ENCODE data around the gene LRP6. TPM values are rescaled to one million over a fixed set of nuclear protein-coding genes. Genes with fewer than 3 reads are reported as not detected.
A peak's percentile ranks its signal among the peaks of the same experiment; 100 is the strongest.

LRP6 gene
- total and polyA plus RNA-seq, 3 experiments from 2014 or later, result 0.12 to 2.4 (median 0.94) TPM

GRCh38 chr12:12217018-12217359 is 49.9 kb downstream of the LRP6 start:
- no peak overlapping the region for H3K4me3 ChIP-seq (ENCODE audit: low read length)
- H3K36me3 Mint-ChIP-seq, result no peaks in the 10 kb centered on the region
- POLR2A ChIA-PET, result no interaction called here

GRCh38 chr12:12216349-12217017 is 50.4 kb downstream of the LRP6 start:
- no peaks in the 10 kb centered on the region for H3K36me3 Mint-ChIP-seq
- peaks cover 0 to 2% (median 0%) of the 10 kb centered on the region in 5 donors for H3K9me3 Mint-ChIP-seq
- H3K27me3 ChIP-seq (ENCODE audit: insufficient read depth, low read length, poor library complexity, severe bottlenecking), result peaks cover 7% of the 10 kb centered on the region
- DNase-seq, result no peak
- no peaks in the 10 kb centered on the region for H3K9me3 ChIP-seq (ENCODE audit: low read length)
- ChIA-PET POLR2A (no interaction called here), CTCF (no interaction called here)
- no peak overlapping the region for H3K4me3 Mint-ChIP-seq
- H3K4me3 ChIP-seq (ENCODE audit: low read length), result no peak overlapping the region
- peaks cover 0 to under 1% (median under 1%) of the 10 kb centered on the region in 3 donors for H3K4me1 Mint-ChIP-seq
- H3K27me3 Mint-ChIP-seq, result peaks cover 37 to 62% of the 10 kb centered on the region in 2 donors
- no peaks in the 10 kb centered on the region for H3K36me3 ChIP-seq (ENCODE audit: insufficient read depth, low read length)
- no peaks in the 10 kb centered on the region for H3K4me1 ChIP-seq (ENCODE audit: insufficient read depth, low read length)
- peak overlapping the region; percentile 33 for H3K27ac ChIP-seq (ENCODE audit: low read depth, low read length)
- H3K27ac Mint-ChIP-seq, result no peak overlapping the region

More at GRCh38 chr12:12217018-12217359, 49.9 kb downstream of the LRP6 start:
- peaks cover 0 to 2% (median 0%) of the 10 kb centered on the region in 5 donors for H3K9me3 Mint-ChIP-seq
- peaks cover 7% of the 10 kb centered on the region for H3K27me3 ChIP-seq (ENCODE audit: insufficient read depth, low read length, poor library complexity, severe bottlenecking)
- H3K27me3 Mint-ChIP-seq, result peaks cover 34 to 67% of the 10 kb centered on the region in 2 donors
- peak overlapping the region; percentile 33 for H3K27ac ChIP-seq (ENCODE audit: low read depth, low read length)
- H3K36me3 ChIP-seq (ENCODE audit: insufficient read depth, low read length), result no peaks in the 10 kb centered on the region
- no peak overlapping the region for H3K27ac Mint-ChIP-seq
- no peak for DNase-seq
- H3K4me1 ChIP-seq (ENCODE audit: insufficient read depth, low read length), result no peaks in the 10 kb centered on the region
- H3K4me1 Mint-ChIP-seq, result no peaks in the 10 kb centered on the region
- H3K4me3 Mint-ChIP-seq, result no peak overlapping the region
- H3K9me3 ChIP-seq (ENCODE audit: low read length), result no peaks in the 10 kb centered on the region
- CTCF ChIA-PET, result no interaction called here

- Mint-ChIP-seq H3K4me1 (peaks cover 14 to 18% (median 15%) of the 10 kb centered on the region in 3 donors), H3K27ac (no peak overlapping the region), H3K27me3 (peaks cover 28 to 52% of the 10 kb centered on the region in 2 donors), H3K36me3 (no peaks in the 10 kb centered on the region), H3K9me3 (peaks cover 0 to 2% (median 0%) of the 10 kb centered on the region in 5 donors), H3K4me3 (no peak overlapping the region)
- no peak for DNase-seq
- ChIA-PET POLR2A (no interaction called here), CTCF (no interaction called here)
- H3K27ac ChIP-seq (ENCODE audit: low read depth, low read length), result no peak overlapping the region
- no peaks in the 10 kb centered on the region for H3K9me3 ChIP-seq (ENCODE audit: low read length)
- H3K4me3 ChIP-seq (ENCODE audit: low read length), result no peak overlapping the region
- H3K4me1 ChIP-seq (ENCODE audit: insufficient read depth, low read length), result peaks cover 9% of the 10 kb centered on the region
- H3K27me3 ChIP-seq (ENCODE audit: insufficient read depth, low read length, poor library complexity, severe bottlenecking), result peaks cover 7% of the 10 kb centered on the region
- no peaks in the 10 kb centered on the region for H3K36me3 ChIP-seq (ENCODE audit: insufficient read depth, low read length)
Observed at GRCh38 chr12:12214635-12215131, 52.2 kb downstream of the LRP6 start.

GRCh38 chr12:12214201-12214600 is 52.6 kb downstream of the LRP6 start:
- POLR2A ChIA-PET, result no interaction called here
- no peak overlapping the region for H3K4me3 Mint-ChIP-seq
- H3K4me3 ChIP-seq (ENCODE audit: low read length), result no peak overlapping the region
- peaks cover 9% of the 10 kb centered on the region for H3K4me1 ChIP-seq (ENCODE audit: insufficient read depth, low read length)
- CTCF ChIA-PET, result no interaction called here
- H3K9me3 ChIP-seq (ENCODE audit: low read length), result no peaks in the 10 kb centered on the region
- peaks cover 24 to 47% of the 10 kb centered on the region in 2 donors for H3K27me3 Mint-ChIP-seq
- H3K9me3 Mint-ChIP-seq, result peaks cover 0 to 2% (median 0%) of the 10 kb centered on the region in 5 donors
- H3K27me3 ChIP-seq (ENCODE audit: insufficient read depth, low read length, poor library complexity, severe bottlenecking), result peaks cover 7% of the 10 kb centered on the region
- no peak overlapping the region for H3K27ac ChIP-seq (ENCODE audit: low read depth, low read length)
- H3K4me1 Mint-ChIP-seq, result peaks cover 14 to 19% (median 15%) of the 10 kb centered on the region in 3 donors
- DNase-seq, result no peak
- no peak overlapping the region for H3K27ac Mint-ChIP-seq
- no peaks in the 10 kb centered on the region for H3K36me3 Mint-ChIP-seq
- no peaks in the 10 kb centered on the region for H3K36me3 ChIP-seq (ENCODE audit: insufficient read depth, low read length)

GRCh38 chr12:12212769-12213168 is 54.1 kb downstream of the LRP6 start:
- Mint-ChIP-seq H3K4me1 (peaks cover 14 to 19% (median 15%) of the 10 kb centered on the region in 3 donors), H3K9me3 (peaks cover 0 to under 1% (median 0%) of the 10 kb centered on the region in 5 donors), H3K27me3 (peaks cover 30 to 45% of the 10 kb centered on the region in 2 donors), H3K4me3 (no peak overlapping the region), H3K36me3 (no peaks in the 10 kb centered on the region), H3K27ac (no peak overlapping the region)
- Histone ChIP-seq H3K4me3 (ENCODE audit: low read length) (no peak overlapping the region), H3K4me1 (ENCODE audit: insufficient read depth, low read length) (peaks cover 9% of the 10 kb centered on the region), H3K36me3 (ENCODE audit: insufficient read depth, low read length) (no peaks in the 10 kb centered on the region), H3K27ac (ENCODE audit: low read depth, low read length) (no peak overlapping the region), H3K27me3 (ENCODE audit: insufficient read depth, low read length, poor library complexity, severe bottlenecking) (peaks cover 11% of the 10 kb centered on the region), H3K9me3 (ENCODE audit: low read length) (no peaks in the 10 kb centered on the region)
- CTCF ChIA-PET, result no interaction called here
- no peak for DNase-seq
- POLR2A ChIA-PET, result no interaction called here

- no peaks in the 10 kb centered on the region for H3K9me3 Mint-ChIP-seq
- H3K9me3 ChIP-seq (ENCODE audit: low read length), result no peaks in the 10 kb centered on the region
- peaks cover 9% of the 10 kb centered on the region for H3K4me1 ChIP-seq (ENCODE audit: insufficient read depth, low read length)
- peak overlapping the region in 2 of 8 donors; percentile 38 to 45 for H3K27ac Mint-ChIP-seq
- CTCF ChIA-PET, result no interaction called here
- peaks cover 33 to 42% of the 10 kb centered on the region in 2 donors for H3K27me3 Mint-ChIP-seq
- peaks cover 14 to 19% (median 15%) of the 10 kb centered on the region in 3 donors for H3K4me1 Mint-ChIP-seq
- no peak overlapping the region for H3K27ac ChIP-seq (ENCODE audit: low read depth, low read length)
- POLR2A ChIA-PET, result no interaction called here
- H3K4me3 Mint-ChIP-seq, result peak overlapping the region in 6 of 7 donors; percentile 34 to 70 (median 60)
- H3K36me3 Mint-ChIP-seq, result no peaks in the 10 kb centered on the region
- H3K4me3 ChIP-seq (ENCODE audit: low read length), result no peak overlapping the region
- peaks cover 4% of the 10 kb centered on the region for H3K27me3 ChIP-seq (ENCODE audit: insufficient read depth, low read length, poor library complexity, severe bottlenecking)
- DNase-seq, result peak in 3 of 5 donors; percentile 27 to 73 (median 54)
- H3K36me3 ChIP-seq (ENCODE audit: insufficient read depth, low read length), result no peaks in the 10 kb centered on the region
Observed at GRCh38 chr12:12210983-12211382, 55.9 kb downstream of the LRP6 start.

GRCh38 chr12:12210416-12210815 is 56.4 kb downstream of the LRP6 start:
- Mint-ChIP-seq H3K4me1 (peaks cover 14 to 19% (median 15%) of the 10 kb centered on the region in 3 donors), H3K36me3 (no peaks in the 10 kb centered on the region), H3K27ac (peak overlapping the region in 1 of 8 donors; percentile 38), H3K9me3 (no peaks in the 10 kb centered on the region), H3K4me3 (peak overlapping the region in 3 of 7 donors; percentile 55 to 70 (median 67)), H3K27me3 (peaks cover 32 to 45% of the 10 kb centered on the region in 2 donors)
- H3K27me3 ChIP-seq (ENCODE audit: insufficient read depth, low read length, poor library complexity, severe bottlenecking), result peaks cover 9% of the 10 kb centered on the region
- no peak overlapping the region for H3K4me3 ChIP-seq (ENCODE audit: low read length)
- no peak for DNase-seq
- no peaks in the 10 kb centered on the region for H3K9me3 ChIP-seq (ENCODE audit: low read length)
- H3K36me3 ChIP-seq (ENCODE audit: insufficient read depth, low read length), result no peaks in the 10 kb centered on the region
- POLR2A ChIA-PET, result no interaction called here
- no peak overlapping the region for H3K27ac ChIP-seq (ENCODE audit: low read depth, low read length)
- peaks cover 9% of the 10 kb centered on the region for H3K4me1 ChIP-seq (ENCODE audit: insufficient read depth, low read length)
- CTCF ChIA-PET, result no interaction called here

GRCh38 chr12:12209675-12210074 is 57.2 kb downstream of the LRP6 start:
- peaks cover 30 to 44% of the 10 kb centered on the region in 2 donors for H3K27me3 Mint-ChIP-seq
- Histone ChIP-seq H3K9me3 (ENCODE audit: low read length) (no peaks in the 10 kb centered on the region), H3K27ac (ENCODE audit: low read depth, low read length) (no peak overlapping the region), H3K4me3 (ENCODE audit: low read length) (no peak overlapping the region), H3K36me3 (ENCODE audit: insufficient read depth, low read length) (no peaks in the 10 kb centered on the region), H3K27me3 (ENCODE audit: insufficient read depth, low read length, poor library complexity, severe bottlenecking) (peaks cover 9% of the 10 kb centered on the region), H3K4me1 (ENCODE audit: insufficient read depth, low read length) (peaks cover 9% of the 10 kb centered on the region)
- peaks cover 14 to 19% (median 15%) of the 10 kb centered on the region in 3 donors for H3K4me1 Mint-ChIP-seq
- ChIA-PET POLR2A (no interaction called here), CTCF (no interaction called here)
- H3K27ac Mint-ChIP-seq, result no peak overlapping the region
- no peak for DNase-seq
- no peaks in the 10 kb centered on the region for H3K36me3 Mint-ChIP-seq
- no peak overlapping the region for H3K4me3 Mint-ChIP-seq
- no peaks in the 10 kb centered on the region for H3K9me3 Mint-ChIP-seq

Data from CD8-positive, alpha-beta memory T cell (primary cell).